SIG-M5 (cell line): ENCODE measurements around the gene ONECUT3.

Experiments used
- DNase-seq: peaks from one replicate; lab custom pipeline; 2025; lab: John Stamatoyannopoulos, UW

ONECUT3 gene

DNA sequence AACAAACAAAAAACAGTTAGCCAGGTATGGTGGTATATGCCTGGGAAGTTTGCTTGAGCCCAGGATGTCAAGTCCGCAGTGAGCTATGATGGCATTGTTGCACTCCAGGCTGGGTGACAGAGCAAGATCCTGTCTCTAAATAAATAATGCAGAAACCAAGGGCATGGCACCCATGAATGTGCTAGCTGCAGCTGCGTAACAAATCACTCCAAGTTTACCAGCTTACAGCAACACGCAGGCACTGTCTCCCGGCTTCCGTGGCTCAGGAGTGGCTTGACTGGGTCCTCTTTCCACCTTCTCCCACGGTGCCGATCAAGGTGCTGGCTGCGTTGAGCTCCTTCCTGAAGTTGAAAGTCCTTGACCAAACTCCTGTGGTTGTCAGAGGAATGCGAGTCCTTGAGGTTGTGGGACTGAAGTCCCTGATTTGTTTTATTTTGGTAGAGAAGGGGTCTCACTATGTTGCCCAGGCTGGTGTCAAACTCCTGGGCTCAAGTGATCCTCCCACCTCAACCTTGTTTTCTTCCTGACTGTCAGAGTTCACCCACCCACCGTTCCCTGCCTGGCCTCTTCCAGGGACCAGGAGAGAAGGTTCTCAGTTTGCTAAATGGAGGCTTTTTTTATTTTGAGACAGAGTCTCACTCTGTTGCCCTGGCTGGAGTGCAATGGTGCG, 13.2 kb upstream of the ONECUT3 start:
- DNase-seq: no peak

DNA sequence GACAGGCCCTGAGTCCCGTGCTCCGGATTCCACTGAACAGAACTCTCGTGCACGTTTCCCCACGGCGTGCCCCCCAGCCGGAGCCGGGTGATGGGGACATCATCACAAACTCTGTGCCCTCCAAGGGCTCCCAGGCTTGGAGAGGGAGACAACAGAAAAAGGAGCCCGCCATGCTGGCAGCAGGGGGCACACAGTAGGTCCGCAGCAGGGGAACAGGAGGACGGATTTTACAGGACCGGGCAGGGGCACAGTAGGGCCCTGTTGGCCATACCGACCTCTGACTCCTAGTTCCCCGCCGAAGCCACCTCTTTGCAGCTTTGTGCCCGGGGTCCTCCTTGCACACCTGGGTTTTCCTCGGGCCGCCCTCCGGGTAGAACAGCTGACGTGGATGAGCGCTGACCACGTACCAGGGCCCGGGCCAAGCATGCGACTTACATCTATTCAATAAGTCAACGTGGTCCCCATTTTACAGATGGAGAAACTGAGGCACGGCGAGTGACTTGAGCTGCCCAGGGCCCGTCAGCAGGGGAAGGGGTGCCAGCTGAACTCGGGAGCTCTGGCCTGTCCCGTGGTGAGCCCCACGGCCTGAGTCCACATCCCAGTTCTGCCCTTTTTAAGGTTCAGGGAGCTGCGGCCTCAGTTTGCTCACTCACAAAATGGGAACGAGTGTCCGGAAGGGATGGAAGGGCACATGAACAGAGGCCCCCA, 10.2 kb upstream of the ONECUT3 start:
- DNase-seq: no peak

DNA sequence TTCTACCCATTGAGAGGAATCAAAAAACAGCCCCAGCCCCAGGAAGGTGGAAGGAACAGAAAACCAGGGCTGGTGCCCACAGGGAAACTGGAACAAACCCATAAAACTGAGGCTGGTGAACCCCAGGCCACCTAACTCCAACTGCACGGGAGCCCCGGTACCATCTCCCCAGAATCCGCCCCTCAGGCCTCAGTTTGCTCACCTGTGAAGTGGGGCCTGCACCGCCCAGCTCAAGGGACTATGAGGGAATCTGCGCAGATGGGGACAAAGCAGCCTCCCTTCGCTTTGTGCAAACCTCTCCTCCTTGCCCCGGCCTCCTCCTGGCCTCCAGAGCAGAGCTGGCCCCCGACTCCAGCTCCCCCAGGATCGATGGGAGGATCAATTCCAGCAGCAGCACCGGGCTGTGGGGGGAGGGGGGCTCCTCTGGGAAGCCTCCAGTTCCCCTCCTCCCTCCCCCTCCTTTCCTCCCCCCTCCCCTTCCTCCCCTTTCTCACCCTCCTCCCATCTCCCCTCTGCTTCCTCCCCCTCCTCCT, 9.1 kb upstream of the ONECUT3 start:
- no peak for DNase-seq

DNA sequence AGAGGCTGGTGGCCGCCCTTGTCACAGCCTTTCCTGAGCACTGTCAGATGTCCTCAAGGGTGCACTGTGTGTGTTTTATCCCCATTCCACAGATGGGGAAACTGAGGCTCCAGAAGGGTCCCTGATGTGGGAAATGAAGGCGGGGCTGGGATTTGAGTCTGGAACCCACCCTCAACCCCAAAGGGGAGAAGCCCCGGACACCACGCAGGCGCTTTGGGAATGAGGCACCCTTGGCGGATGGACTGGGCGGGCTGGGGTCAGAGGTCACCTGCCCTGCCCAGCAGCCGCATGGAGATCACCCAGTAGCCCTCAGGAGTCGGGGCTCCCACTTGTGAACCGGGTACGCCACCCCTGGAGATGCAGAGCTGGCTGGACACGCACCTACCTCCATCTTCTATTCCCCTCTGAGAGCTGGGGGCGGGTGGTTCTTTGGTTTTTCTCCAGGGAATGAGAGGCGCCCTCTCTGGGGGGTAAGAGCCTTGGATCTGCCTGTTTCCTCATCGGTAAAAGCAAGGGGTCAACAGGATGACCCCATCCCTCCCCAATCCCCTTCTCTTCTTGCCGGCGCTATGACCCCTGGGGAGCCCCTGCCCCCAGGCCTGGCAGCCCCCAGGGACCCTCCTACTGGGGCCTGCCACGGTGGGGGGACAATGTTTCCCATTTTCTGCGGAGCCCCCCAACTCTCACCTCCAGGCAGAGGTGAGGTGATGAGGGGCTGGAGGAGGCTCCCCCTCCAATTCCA, 8.3 kb upstream of the ONECUT3 start:
- no peak for DNase-seq

DNA sequence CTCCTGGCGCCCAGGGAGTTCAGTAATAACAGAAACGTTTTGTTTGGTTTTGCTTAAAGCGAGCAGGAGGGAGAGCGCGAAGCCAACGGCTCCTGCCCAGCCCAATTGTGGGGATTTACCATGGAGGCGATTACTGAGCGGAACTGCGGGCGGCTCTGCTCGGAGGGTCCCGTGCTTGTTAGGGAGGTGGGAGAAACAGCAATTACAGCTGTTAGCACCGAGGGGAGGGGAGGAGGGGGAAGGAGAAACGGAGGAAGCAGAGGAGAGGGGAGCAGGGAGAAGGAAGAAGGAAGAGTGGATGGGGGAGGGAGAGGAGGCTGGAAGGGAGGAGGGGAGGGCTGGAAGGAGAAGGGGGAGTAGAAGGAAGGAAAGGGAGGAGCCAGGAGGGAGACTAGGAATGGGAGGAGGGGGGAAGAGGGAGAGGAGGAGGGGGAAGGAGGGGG, 7.7 kb upstream of the ONECUT3 start:
- DNase-seq: no peak

DNA sequence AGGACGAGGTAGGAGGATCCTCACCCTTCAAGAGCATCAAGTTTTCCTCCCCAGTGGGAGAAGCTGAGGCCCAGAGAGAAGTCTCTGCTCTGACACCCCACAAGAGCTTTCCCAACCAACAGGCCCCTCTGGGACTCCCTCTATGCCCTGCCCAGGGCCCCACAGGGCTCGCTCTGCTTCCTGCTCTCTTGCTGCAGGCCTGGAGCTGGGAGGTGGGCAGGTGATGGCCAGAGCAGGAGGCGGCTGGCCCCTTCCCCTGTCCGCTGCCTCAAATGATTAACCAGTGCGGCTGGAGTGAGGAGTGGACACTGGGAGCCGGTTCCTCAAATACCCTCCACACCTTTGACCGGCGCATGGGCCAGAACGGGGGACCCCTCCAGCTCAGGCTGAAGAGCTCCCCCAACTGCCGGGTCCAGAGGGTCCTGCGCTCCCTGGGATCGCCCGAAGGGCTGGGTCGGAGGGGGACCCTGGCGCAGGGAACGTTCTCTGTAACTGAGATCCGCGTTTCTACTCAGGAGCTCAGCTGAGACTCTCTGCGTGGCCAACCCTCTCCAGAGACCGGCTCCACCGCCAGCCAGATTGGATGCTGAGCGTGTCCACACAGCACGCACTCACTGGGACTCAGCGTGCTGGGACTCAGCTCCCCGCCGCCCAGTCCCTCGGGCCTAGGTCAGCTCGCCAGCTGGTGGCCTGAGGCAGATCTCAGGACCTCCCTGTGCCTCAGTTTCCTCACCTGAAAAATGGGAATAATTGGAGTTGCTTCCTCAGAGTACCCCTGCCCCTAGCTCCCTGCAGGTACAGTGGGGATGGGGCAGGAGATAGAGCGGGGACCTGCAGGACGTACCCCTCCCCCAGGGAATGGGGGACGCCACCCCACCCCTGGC, 6.7 kb upstream of the ONECUT3 start:
- no peak for DNase-seq

DNA sequence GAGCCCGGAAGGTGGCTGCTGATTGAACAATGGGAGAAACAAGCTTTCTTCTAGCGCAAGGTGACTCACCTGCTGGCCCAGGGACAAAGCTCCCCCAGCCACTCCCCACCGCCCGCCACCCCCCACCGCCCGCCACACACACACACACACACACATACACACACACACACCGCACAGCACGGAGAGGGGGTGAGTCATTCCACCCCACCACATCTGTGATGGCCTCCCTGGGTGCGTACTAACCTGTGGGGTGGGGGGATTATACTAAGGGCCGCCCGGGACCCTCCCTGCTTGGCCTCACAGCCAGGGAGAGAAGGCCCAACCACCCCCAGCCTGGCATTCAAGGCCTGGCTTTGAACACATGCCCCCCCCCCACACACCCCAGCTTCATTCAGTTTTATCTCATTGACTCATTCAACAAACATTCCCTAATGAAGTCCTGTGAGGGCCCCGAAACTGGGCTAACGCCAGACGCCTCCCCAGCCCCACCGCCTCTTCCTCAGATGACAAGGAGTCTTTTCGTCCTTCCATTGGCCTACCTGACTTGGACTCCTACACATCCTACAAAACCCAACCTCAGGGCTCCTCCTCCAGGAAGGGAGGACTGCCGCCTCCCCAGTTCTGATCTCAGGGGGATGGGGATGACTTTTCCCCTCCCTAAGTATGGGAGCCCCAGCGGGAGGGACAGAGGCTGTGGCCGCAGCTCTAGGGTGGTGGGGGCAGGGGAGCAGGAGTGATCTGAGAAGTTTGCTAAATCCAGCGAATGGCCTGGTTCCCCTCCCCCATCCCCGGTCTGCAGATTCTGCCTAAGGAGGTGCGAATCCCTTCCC, 5.8 kb upstream of the ONECUT3 start:
- no peak for DNase-seq

DNA sequence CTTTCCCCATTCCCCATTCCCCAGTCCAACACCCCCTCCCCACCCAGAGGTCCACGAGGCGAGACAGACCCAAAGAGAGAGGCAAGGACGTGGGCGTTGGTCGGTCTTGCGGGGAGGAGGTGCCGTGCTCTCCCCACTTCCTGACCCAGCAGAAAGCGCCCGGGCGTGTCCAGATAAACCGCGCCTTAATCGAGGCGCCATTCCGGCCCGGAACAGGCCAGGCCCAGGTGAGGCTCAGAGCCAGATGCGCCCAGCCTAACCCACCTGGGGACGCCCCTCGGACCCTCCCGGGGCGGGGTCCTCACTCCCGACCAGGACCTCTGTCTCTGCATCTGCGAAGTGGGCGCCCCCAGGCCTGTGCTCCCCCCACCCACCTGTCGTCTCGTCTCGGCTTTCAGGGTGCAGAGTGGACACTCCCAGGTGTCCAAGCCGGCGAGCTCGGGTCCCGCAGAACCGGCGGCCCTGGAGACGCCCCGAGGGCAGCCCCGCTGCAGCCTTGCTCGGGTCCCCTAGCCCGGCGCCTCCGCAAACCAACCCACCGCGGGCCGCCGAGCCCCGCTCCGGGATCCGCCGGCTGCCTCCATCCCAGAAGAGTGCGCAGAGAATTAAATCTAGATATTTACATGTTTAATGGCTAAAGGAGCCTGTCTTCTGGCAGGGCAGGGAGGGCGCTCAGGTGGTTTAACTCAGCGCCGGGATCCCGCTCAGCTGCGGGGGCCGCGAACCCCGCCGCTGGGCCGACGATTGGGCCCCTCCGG, 5.0 kb upstream of the ONECUT3 start:
- DNase-seq: no peak

DNA sequence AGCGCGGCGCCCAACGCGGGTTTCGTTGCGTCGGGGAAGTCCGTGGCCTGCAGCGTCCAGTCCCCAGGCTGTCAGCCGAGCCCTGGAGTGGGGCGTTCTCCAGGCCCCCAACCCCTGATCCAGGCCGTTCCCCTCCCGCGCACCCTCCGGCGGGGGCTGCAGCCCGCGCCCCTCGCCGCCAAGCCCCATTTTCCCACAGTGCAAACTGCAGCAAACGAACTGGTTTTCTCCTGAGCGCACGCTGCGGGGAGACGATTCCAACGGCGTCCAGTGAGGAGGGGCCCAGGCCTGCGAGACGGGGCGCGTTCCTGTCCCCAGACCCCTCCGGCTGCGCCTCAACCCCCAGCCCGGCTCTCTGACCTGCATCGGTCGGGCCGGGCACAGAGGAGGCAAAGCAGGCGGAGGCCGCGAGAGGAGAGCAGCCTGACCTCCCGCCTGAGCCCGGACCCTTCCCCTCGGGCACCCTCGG, 4.4 kb upstream of the ONECUT3 start:
- no peak for DNase-seq

DNA sequence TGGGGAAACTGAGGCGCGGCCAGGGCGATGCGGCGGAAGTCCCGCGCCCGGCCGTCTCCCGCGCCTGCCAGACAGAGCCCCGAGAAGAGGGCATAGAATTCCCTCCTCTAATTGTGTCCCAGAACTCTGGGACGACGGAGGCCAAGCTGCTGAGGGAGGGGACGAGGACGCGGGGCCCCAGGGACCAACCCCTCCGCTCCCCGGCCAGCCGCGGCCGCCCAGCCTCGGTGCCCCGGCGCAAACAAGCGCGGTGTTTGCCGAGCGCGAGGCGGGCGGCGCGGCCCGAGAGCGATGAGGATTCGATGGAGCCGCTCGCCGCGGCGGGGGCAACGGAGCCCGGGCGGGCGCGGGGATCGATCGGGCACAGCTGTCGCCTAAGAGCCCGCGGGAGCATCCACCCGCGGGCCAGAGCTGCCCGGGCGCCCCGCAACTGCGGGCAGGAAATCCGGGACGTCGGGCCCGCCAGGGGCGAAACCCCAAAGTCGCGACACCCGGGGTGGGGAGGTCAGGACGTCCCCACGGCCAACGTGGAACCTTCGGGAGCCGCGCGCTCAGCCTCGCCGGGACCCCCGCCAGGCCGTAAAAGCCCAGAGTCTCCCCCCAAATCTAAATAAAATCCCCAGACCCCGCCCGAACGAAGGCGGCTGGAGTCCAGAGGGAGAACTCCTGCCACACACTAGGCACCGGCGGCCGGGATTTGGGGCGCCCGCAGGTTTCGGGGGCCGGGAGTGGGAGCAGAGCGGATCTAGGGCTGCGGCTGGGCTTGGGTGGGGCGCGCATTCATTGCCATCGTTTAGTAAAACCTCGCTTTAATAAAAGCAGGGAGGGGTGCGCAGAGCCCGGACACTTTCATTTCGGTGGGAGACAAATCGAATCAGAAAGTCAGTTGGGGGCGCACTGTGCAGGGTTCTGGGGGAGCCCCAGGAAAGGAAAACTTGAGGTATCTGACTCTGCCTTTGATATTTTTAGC, 3.6 kb upstream of the ONECUT3 start:
- no peak for DNase-seq

DNA sequence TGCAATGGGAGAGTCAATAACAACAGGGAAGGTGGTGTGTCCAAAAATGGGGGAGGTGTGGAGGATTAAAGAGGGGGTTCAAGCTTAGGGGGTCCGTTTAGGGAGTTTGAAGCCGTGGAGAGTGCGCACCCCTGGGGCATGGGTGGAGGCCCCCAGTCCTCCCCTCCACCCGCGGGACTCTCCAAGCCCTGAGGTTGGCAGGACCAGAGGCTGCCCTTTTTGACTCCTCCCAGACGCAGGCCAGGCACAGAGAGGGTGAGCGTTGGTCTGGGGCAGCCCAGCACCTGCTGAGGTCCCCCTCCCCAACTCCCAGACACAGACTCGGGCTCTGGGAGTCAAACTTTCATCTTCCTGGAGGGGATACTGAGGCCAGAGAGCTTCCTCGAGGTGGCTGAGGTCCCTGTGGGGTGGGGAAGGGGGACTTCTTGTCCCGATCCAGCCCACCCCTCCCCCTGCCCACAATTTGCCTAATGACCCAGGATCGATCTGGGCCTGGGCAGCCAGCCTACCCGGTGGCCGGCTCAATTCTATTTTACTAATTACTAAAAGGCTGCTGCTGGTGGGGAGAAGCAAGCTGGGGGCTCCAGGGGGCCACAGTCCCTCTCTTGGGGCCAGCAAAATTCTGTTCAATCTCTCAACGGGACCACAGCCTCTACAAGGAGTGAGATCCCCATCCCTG, 2.8 kb upstream of the ONECUT3 start:
- DNase-seq: no peak

DNA sequence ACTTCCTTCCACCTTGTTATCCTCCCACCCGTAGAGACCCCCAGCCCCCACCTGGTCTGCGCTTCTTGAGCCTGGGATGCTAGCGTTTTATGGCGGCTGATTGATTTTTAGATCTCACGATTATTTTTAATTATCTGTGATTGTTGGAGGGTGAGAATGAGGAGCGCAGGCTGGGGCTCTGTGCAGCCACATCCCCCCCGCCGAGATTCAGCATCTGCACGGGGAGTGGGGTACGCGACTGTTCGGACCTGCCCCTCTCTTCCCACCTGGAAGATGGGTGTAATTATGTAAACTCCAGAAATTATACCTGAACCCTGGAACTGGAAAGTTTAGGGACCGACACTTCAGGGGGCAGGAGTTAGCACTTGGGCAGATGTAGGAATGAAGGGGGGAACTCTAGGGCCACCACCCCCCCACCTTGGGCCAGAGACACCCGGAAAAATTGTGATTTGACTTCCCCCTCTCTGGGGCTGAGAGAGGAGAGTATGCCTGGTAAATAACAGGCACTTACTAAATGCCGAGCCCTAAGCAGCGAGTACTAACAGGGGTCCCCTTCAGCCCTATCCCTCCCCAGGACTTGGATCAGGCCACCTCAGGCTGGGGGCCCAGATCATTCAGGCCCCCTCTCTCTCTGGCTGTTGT, 1.8 kb upstream of the ONECUT3 start:
- DNase-seq: no peak

DNA sequence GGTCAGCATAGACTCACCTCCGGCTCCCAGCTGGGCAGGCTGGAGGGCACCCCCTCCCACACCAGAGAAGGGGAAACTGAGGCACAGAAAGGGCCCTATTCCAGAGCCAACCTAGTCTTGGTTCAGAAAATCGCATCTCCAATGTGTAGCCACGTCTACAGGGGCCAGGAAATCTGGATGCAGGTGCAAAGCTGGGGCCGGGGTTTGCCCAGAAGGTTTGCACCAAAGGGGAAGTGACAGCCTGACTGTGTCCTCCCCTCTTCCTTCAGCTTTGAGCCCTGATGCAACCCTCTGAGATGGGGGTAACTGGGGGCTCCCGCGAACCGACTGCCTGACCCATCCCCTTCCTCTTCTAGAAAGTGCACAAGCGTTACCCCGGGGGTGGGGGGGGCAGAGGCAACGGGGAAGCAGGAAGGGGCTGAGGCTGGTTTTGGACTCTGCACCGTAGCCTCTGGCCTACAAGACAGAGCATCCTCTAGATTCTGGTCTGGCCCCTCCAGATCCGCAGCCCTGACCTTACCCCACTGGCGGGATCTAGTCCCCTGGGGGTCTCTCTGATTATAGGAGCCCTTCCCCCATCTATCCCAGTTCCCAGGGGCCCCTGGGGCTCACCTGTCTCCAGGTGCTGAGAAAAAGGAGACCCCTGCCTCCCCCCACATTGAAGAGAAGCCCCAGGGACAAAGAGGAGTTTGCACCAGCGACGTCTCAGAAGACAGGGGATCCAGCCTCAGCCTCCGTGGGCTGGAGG, 1.1 kb upstream of the ONECUT3 start:
- no peak for DNase-seq

DNA sequence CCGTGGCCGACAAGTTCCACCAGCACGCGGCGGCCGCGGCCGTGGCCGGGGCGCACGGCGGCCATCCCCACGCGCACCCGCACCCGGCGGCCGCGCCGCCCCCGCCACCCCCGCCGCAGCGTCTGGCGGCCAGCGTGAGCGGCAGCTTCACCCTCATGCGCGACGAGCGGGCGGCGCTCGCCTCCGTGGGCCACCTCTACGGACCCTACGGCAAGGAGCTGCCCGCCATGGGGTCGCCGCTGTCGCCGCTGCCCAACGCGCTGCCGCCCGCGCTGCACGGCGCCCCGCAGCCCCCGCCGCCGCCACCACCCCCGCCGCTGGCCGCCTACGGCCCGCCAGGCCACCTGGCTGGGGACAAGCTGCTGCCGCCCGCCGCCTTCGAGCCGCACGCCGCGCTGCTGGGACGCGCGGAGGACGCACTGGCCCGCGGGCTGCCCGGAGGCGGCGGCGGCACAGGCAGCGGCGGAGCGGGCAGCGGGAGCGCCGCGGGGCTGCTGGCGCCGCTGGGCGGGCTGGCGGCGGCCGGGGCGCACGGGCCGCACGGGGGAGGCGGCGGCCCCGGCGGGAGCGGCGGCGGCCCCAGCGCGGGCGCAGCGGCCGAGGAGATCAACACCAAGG, 821 bp downstream of the ONECUT3 start:
- no peak for DNase-seq

DNA sequence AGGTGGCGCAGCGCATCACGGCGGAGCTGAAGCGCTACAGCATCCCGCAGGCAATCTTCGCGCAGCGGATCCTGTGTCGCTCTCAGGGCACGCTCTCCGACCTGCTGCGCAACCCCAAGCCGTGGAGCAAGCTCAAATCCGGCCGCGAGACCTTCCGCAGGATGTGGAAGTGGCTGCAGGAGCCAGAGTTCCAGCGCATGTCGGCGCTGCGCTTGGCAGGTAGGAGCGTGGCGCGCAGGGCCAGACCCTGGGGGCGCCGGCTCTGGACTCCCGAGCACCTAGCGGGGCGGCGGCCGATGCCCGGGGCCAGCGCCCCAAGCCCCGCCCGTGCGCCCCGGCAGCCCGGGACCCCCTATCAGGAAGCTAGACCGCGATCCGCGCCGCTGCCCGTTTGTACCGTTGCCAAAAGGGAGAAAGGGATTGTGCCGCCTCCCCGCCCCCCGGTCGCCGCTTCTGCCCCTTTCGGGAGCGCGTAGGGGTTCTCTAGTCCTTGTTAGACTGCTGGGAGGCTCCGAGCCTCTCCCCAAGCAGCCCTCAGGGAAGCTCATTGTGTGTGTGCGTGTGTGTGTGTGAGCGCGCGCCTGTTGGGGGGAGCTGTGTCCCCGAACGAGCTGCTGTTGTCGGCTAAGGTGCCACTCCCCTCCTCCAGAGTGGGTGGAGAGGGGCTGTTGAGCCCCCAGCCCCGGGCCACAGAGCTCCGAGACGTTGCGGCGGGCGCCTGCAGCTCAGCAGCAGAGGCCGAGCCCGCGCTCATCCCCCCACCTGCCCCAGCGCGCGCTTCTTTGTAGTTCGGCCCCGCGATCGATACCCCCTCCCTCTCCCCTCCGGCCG, 1.5 kb downstream of the ONECUT3 start:
- DNase-seq: no peak
